ENCODE measurements around the gene GMEB1.
"Not testable (repeated sequence)": the region's sequence is repeated elsewhere in the genome, so short reads cannot be mapped to it uniquely, and the experiment has no call there.

Gene GMEB1

GRCh38 chr1:28663871-28664470 lies 4.6 kb upstream of the GMEB1 start:
- Histone ChIP-seq H3K27me3 (no peaks in the 10 kb centered on the region), H3K4me3 (ENCODE audit: low read depth in 1 of 2, low read length in 1 of 2) (no peak overlapping the region), H3K36me3 (no peaks in the 10 kb centered on the region), H3K4me1 (ENCODE audit: control insufficient read depth in 1 of 2, insufficient read depth in 1 of 2, low read depth in 1 of 2, low read length in 1 of 2) (peaks cover 13 to 15% of the 10 kb centered on the region in 2 experiments), H3K9me3 (no peaks in the 10 kb centered on the region), H3K27ac (no peak overlapping the region)
- TF ChIP-seq CTCF (IDR thresholded peaks at IDR 0.05), result no peak

GRCh38 chr1:28666806-28667205 lies 1.8 kb upstream of the GMEB1 start:
- H3K36me3 ChIP-seq, result no peaks in the 10 kb centered on the region
- H3K9me3 ChIP-seq, result no peaks in the 10 kb centered on the region
- H3K4me1 ChIP-seq (ENCODE audit: control insufficient read depth in 1 of 2, insufficient read depth in 1 of 2, low read depth in 1 of 2, low read length in 1 of 2), result peaks cover 25 to 30% of the 10 kb centered on the region in 2 experiments
- no peak overlapping the region for H3K4me3 ChIP-seq (ENCODE audit: low read depth in 1 of 2, low read length in 1 of 2)
- H3K27ac ChIP-seq, result no peak overlapping the region
- TF ChIP-seq CTCF (IDR thresholded peaks at IDR 0.05), result no peak
- no peaks in the 10 kb centered on the region for H3K27me3 ChIP-seq

GRCh38 chr1:28668956-28669723 lies 556 bp downstream of the GMEB1 start:
- no peaks in the 10 kb centered on the region for H3K27me3 ChIP-seq
- H3K27ac ChIP-seq, result peak overlapping the region; percentile 96
- H3K9me3 ChIP-seq, result no peaks in the 10 kb centered on the region
- peak overlapping the region; percentile 85 to 93 for H3K4me3 ChIP-seq (ENCODE audit: low read depth in 1 of 2, low read length in 1 of 2)
- H3K4me1 ChIP-seq (ENCODE audit: control insufficient read depth in 1 of 2, insufficient read depth in 1 of 2, low read depth in 1 of 2, low read length in 1 of 2), result peaks cover 25 to 30% of the 10 kb centered on the region in 2 experiments
- H3K36me3 ChIP-seq, result no peaks in the 10 kb centered on the region
- no peak for TF ChIP-seq CTCF (IDR thresholded peaks at IDR 0.05)

- no peaks in the 10 kb centered on the region for H3K36me3 ChIP-seq
- H3K9me3 ChIP-seq, result no peaks in the 10 kb centered on the region
- TF ChIP-seq CTCF (IDR thresholded peaks at IDR 0.05), result no peak
- no peaks in the 10 kb centered on the region for H3K27me3 ChIP-seq
- H3K4me3 ChIP-seq (ENCODE audit: low read depth in 1 of 2, low read length in 1 of 2), result no peak overlapping the region
- no peak overlapping the region for H3K27ac ChIP-seq
- H3K4me1 ChIP-seq (ENCODE audit: control insufficient read depth in 1 of 2, insufficient read depth in 1 of 2, low read depth in 1 of 2, low read length in 1 of 2), result peaks cover 24 to 25% of the 10 kb centered on the region in 2 experiments
These were observed 2.7 kb downstream of the GMEB1 start for GRCh38 chr1:28671254-28671780.

GRCh38 chr1:28672971-28673370 lies 4.4 kb downstream of the GMEB1 start:
- H3K4me3 ChIP-seq (ENCODE audit: low read depth in 1 of 2, low read length in 1 of 2); H3K27ac ChIP-seq; H3K27me3 ChIP-seq; H3K9me3 ChIP-seq; H3K36me3 ChIP-seq: not testable (repeated sequence)
- H3K4me1 ChIP-seq (ENCODE audit: control insufficient read depth in 1 of 2, insufficient read depth in 1 of 2, low read depth in 1 of 2, low read length in 1 of 2), result peaks cover 18 to 21% of the 10 kb centered on the region in 2 experiments

- Histone ChIP-seq H3K4me3 (ENCODE audit: low read depth in 1 of 2, low read length in 1 of 2) (no peak overlapping the region), H3K4me1 (ENCODE audit: control insufficient read depth in 1 of 2, insufficient read depth in 1 of 2, low read depth in 1 of 2, low read length in 1 of 2) (no peaks in the 10 kb centered on the region), H3K27ac (no peak overlapping the region), H3K27me3 (no peaks in the 10 kb centered on the region), H3K9me3 (no peaks in the 10 kb centered on the region), H3K36me3 (peaks cover 2% of the 10 kb centered on the region)
- TF ChIP-seq CTCF (IDR thresholded peaks at IDR 0.05), result no peak
These were observed 7.3 kb downstream of the GMEB1 start for GRCh38 chr1:28675924-28676257.
